HG02798 (cell line): ENCODE results near the gene STYX.

Source experiments
- ATAC-seq: cut with Tn5 transposase; IDR thresholded peaks from one replicate; pipeline ENCODE4 v1.9.1; 2021; ENCODE audit warnings: mild to moderate bottlenecking; ENCODE audit not compliant: unreplicated experiment, poor library complexity

STYX gene

GRCh38 chr14:52729925-52730708 lies at the start of gene STYX:
Gene STYX (plus strand): TSS chr14:52730166. CDS start chr14:52730475, 309 bp downstream.
- ATAC-seq, result peak; percentile 95

DNA sequence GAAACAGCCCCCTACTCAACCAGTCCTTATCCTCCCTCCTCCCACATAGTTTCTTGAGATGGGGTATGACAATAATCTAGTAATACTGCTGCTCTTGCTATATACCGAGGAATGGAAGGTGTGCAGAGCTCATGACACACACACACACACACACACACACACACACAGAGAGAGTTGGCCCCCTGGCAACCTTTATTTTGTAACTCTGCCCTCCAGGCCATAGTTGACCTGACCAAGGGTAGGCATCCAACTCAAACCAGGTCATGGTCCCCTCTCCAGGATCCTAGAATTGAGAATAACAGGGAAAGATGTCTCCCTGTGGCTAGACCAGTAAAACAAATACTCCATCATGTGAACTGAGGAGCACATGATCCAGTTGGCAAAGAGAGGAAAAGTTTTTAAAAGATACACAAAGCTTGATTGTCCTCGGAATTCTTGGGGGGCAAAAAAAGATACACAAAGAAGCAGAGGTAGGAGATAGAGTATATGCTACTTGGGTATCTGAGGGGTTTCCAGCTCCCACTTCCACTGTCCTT lies 45.9 kb upstream of the STYX start:
- ATAC-seq, result no peak

- ATAC-seq, result no peak
Observed at GRCh38 chr14:52686176-52686575, 43.8 kb upstream of the STYX start.

- ATAC-seq, result no peak
Observed at GRCh38 chr14:52690983-52691760, 38.8 kb upstream of the STYX start.

- ATAC-seq, result no peak
Observed at GRCh38 chr14:52692248-52692962, 37.6 kb upstream of the STYX start.

GRCh38 chr14:52693036-52693435 lies 36.9 kb upstream of the STYX start:
- no peak for ATAC-seq

GRCh38 chr14:52693532-52693931 lies 36.4 kb upstream of the STYX start:
- no peak for ATAC-seq

GRCh38 chr14:52694761-52695480 lies 35.0 kb upstream of the STYX start:
- peak; percentile 57 for ATAC-seq

DNA sequence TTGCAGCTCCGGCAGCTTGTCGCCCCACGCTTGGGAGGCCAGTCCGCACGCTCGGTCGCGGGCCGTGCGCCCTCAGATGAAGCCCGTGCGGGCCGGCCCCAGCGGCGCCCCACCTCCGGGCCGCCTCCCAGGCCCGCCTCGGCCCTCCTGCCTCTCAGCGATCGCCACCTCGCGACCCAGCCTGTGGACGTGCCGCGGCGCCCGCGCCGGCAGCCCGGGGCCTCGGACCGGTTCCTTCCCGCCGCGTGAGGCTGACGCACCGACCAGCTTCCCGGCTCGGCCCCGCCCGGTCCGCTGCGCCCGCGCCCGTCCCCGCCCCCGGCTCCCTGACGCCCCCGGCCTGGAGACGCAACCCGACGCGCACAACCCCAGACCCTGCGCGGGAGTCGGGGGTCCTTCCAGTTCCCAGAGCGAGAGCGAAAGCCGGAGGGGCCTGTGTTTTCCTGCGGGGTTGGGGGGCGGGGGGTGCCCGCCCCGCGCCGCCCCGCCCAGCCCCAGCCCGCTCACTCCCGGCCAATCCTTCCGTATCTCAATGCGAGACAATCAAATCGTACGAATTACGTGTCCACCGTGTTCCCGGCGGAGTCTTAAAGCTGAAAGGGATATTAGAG lies 34.4 kb upstream of the STYX start, which contains the start of gene ERO1A:
TSS of gene ERO1A (minus strand) at position 78 of the 611 bp plus-strand sequence. CDS start at position 1, 77 bp downstream.
- peak; percentile 83 for ATAC-seq

- ATAC-seq, result no peak
Observed at GRCh38 chr14:52700701-52701172, 29.2 kb upstream of the STYX start.

DNA sequence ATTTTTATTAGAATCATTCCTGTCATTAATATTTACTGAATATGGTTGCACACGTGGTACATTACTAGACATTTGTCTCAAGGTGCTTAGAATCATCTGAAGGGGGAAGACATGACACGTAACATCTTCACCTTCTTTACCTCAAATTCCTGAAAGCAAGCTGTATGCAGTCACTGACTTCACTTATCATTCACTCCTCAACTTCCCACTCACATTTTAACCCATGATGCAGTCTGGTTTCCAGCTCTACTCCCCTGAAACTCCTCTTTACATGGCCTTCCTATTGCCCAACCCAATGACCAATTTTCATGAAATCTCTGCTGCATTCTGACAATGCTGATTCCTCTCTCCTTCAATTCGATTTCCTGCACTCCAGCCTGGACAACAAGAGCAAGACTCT lies 28.7 kb upstream of the STYX start:
- no peak for ATAC-seq

- ATAC-seq, result no peak
Observed at GRCh38 chr14:52703225-52703624, 26.7 kb upstream of the STYX start.

GRCh38 chr14:52703664-52704063 lies 26.3 kb upstream of the STYX start:
- ATAC-seq, result no peak

- ATAC-seq, result no peak
Observed at GRCh38 chr14:52706286-52706685, 23.7 kb upstream of the STYX start.

- peak; percentile 99 for ATAC-seq
Observed at GRCh38 chr14:52706724-52707706, 23.0 kb upstream of the STYX start, which contains the start of gene PSMC6. Gene PSMC6 (plus strand): TSS chr14:52707200. CDS start chr14:52707220, 20 bp downstream.

DNA sequence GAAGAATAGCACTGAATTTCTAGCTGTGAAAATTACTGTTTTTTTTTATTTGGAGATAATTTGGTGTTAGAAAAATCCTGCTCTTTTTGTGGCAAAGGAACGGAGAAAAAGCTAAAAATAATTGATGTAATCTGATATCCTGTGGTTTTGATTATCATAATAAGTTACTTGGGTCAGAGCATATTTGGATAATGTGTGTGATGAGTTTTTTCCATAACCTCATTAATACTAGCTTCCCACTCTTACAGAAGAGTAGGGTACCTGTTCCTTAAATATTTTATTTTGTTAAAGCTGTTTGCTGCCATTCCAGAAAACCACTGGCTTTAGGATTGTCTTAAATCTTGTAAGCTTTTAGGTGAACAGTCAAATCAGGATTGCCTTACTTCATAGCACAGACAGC lies 18.3 kb upstream of the STYX start:
- ATAC-seq, result no peak

GRCh38 chr14:52716155-52716554 lies 13.8 kb upstream of the STYX start:
- no peak for ATAC-seq
